DMS53 treated with DMSO at 0.1 percent for 48 hours (cell line): ENCODE results near the gene DGUOK.
"Not testable (repeated sequence)": the region's sequence is repeated elsewhere in the genome, so short reads cannot be mapped to it uniquely, and the experiment has no call there.

ENCODE experiments used
- DNase-seq: peaks from one replicate; lab custom pipeline; 2025; ENCODE audit not compliant: unreplicated experiment; lab: John Stamatoyannopoulos, UW

Gene DGUOK

GRCh38 chr2:73926493-73927327 lies at the start of gene DGUOK:
DGUOK (plus strand) TSS chr2:73926880; CDS start chr2:73926911, 31 bp downstream.
- peak; percentile 97 for DNase-seq

GRCh38 chr2:73877071-73877802 lies 49.4 kb upstream of the DGUOK start:
- peak; percentile 77 for DNase-seq

- DNase-seq = not testable (repeated sequence)
Measured at GRCh38 chr2:73877984-73878383, 48.7 kb upstream of the DGUOK start.

GRCh38 chr2:73885406-73885805 lies 41.3 kb upstream of the DGUOK start:
- no peak for DNase-seq

- DNase-seq = no peak
Measured at GRCh38 chr2:73886357-73886756, 40.3 kb upstream of the DGUOK start.

- not testable (repeated sequence) for DNase-seq
Measured at GRCh38 chr2:73887596-73888353, 38.9 kb upstream of the DGUOK start.

GRCh38 chr2:73888388-73888787 lies 38.3 kb upstream of the DGUOK start:
- DNase-seq = no peak

GRCh38 chr2:73889206-73889605 lies 37.5 kb upstream of the DGUOK start:
- DNase-seq = no peak

GRCh38 chr2:73890301-73891092 lies 36.2 kb upstream of the DGUOK start:
- DNase-seq = no peak

GRCh38 chr2:73891276-73891901 lies 35.3 kb upstream of the DGUOK start:
- DNase-seq = no peak

GRCh38 chr2:73892631-73893329 lies 33.9 kb upstream of the DGUOK start, which contains the start of gene ACTG2:
ACTG2 (plus strand) TSS chr2:73893008; CDS start chr2:73901312, 8,304 bp downstream.
- DNase-seq = no peak

GRCh38 chr2:73893764-73894474 lies 32.8 kb upstream of the DGUOK start:
- DNase-seq = no peak

- no peak for DNase-seq
Measured at GRCh38 chr2:73894475-73894850, 32.2 kb upstream of the DGUOK start.

- DNase-seq = no peak
Measured at GRCh38 chr2:73894877-73895276, 31.8 kb upstream of the DGUOK start.

- no peak for DNase-seq
Measured at GRCh38 chr2:73895473-73895872, 31.2 kb upstream of the DGUOK start.

- DNase-seq = no peak
Measured at GRCh38 chr2:73896362-73897239, 30.1 kb upstream of the DGUOK start.

GRCh38 chr2:73897240-73897583 lies 29.5 kb upstream of the DGUOK start:
- no peak for DNase-seq

- no peak for DNase-seq
Measured at GRCh38 chr2:73897934-73898333, 28.7 kb upstream of the DGUOK start.
